Measurements from ENCODE around the gene EMC10. TPM values are rescaled to one million over a fixed set of nuclear protein-coding genes. Genes with fewer than 3 reads are reported as not detected.

Gene EMC10
- total RNA-seq, 1 experiment from 2014 or later: 200 TPM

DNA sequence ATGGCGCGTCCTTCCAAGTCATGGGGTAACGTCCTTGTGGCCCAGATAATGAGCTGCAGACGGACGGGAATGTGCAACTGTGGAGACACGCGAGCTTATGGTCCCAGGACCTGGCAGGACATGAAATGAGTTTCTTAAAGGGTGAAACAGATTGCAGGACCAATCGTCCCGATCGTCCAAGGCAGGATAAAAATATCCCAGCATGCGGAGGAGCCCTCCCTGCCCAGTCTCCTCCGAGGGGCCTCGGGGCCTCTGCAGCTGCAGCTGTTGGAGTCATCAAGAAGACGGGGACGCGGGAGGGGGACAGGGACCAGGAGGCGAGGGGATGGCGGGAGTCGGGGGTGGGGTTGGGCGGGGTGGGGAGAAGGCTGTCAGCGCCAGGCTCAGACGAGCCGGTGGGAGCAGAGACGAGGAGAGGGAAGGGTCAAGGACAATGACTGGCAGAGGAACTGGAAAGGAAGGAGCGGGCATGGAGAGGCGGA lies 14.7 kb downstream of the EMC10 start:
- Mint-ChIP-seq H3K4me3 (ENCODE audit: low read depth, unreplicated experiment) (no peak overlapping the region), H3K27ac (ENCODE audit: unreplicated experiment) (no peak overlapping the region), H3K4me1 (ENCODE audit: low read depth, unreplicated experiment) (peaks cover 13% of the 10 kb centered on the region), H3K9me3 (ENCODE audit: low read depth, unreplicated experiment) (no peaks in the 10 kb centered on the region), H3K27me3 (ENCODE audit: unreplicated experiment) (peaks cover 22% of the 10 kb centered on the region), H3K36me3 (ENCODE audit: insufficient read depth, unreplicated experiment) (peaks cover 14% of the 10 kb centered on the region)
- CTCF ChIA-PET: no interaction called here
- no TSS peak for BruUV-seq (replicated peaks)
- intact Hi-C loops (cut with micrococcal nuclease; ENCODE audit: unreplicated experiment): no loop called here
- TF ChIP-seq CTCF (IDR thresholded peaks at IDR 0.05; ENCODE audit: unreplicated experiment): no peak
- DNase-seq: no peak

- intact Hi-C loops (cut with micrococcal nuclease; ENCODE audit: unreplicated experiment): no loop called here
- TF ChIP-seq CTCF (IDR thresholded peaks at IDR 0.05; ENCODE audit: unreplicated experiment): no peak
- Mint-ChIP-seq H3K27ac (ENCODE audit: unreplicated experiment) (peak overlapping the region; percentile 25), H3K4me1 (ENCODE audit: low read depth, unreplicated experiment) (peaks cover 13% of the 10 kb centered on the region), H3K27me3 (ENCODE audit: unreplicated experiment) (peaks cover 22% of the 10 kb centered on the region), H3K36me3 (ENCODE audit: insufficient read depth, unreplicated experiment) (peaks cover 14% of the 10 kb centered on the region), H3K9me3 (ENCODE audit: low read depth, unreplicated experiment) (no peaks in the 10 kb centered on the region), H3K4me3 (ENCODE audit: low read depth, unreplicated experiment) (no peak overlapping the region)
- no TSS peak for BruUV-seq (replicated peaks)
- CTCF ChIA-PET: interaction anchor here (0.6 kb wide), 1 partner anchor 122 kb away, joined by 6 read pairs; no protein-coding TSS in a partner anchor
- DNase-seq: peak; percentile 38
Observed at GRCh38 chr19:50492303-50493052, 16.2 kb downstream of the EMC10 start.

DNA sequence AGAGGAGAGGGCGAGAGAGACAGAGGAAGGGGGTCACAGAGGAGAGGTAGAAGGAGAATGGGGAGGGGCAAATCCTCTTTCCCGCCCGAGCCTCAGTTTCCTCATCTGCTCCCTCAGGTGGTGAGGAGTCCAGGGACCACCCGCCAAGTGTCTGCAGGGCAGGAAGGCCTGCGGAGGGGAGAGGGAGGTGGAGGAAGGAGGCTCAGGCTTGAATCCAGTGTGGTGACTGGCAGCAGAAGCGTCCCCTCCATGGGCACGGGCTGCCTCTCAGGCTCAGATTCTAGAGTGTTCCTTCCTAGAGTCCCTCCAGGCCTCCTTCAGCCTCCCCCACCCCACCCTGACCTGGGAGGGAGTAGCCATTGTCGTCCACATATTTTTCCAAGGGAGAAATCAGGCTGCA lies 16.9 kb downstream of the EMC10 start:
- TF ChIP-seq CTCF (IDR thresholded peaks at IDR 0.05; ENCODE audit: unreplicated experiment): no peak
- Mint-ChIP-seq H3K27me3 (ENCODE audit: unreplicated experiment) (peaks cover 22% of the 10 kb centered on the region), H3K36me3 (ENCODE audit: insufficient read depth, unreplicated experiment) (peaks cover 14% of the 10 kb centered on the region), H3K27ac (ENCODE audit: unreplicated experiment) (no peak overlapping the region), H3K4me1 (ENCODE audit: low read depth, unreplicated experiment) (peaks cover 13% of the 10 kb centered on the region), H3K9me3 (ENCODE audit: low read depth, unreplicated experiment) (no peaks in the 10 kb centered on the region), H3K4me3 (ENCODE audit: low read depth, unreplicated experiment) (no peak overlapping the region)
- no TSS peak for BruUV-seq (replicated peaks)
- CTCF ChIA-PET: no interaction called here
- intact Hi-C loops (cut with micrococcal nuclease; ENCODE audit: unreplicated experiment): no loop called here
- DNase-seq: no peak

DNA sequence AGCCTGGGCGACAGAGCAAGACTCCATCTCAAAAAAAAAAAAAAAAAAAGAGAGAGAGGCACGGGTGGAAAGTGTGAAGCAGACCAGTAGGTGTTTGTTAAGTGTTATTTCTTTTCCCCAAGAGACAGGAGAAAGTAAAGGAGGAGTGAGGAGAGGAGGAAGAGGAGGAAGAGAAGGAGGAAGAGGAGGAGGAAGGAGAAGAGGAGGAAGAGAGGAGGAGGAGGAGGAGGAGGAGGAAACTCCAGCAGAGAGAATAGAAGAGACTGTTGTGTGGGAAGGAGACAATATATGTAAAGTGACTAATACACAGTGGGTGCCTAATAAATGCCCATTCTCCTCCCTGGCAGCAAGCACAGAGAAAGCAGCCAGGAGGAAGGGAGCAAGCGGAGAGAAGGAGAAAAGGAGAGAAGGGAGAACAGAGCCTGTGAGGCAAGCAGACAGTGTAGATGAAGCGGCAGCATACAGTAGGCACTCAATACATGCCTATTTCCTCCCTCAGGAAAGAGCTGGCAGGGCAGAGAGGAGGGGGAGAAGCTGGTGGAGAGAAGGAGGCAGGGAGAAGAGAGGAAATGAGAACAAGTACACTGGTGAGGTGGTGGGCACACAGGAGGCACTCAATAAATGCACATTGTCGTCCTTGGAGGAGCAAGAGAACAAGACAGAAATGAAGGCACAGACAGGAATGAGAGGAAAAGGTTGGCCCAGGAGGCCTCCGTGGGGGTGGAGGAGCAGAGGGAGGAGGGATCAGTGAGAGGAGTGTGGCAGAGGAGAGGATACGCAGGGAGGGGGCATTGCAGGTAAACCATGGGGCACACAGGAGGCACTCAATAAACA lies 18.1 kb downstream of the EMC10 start:
- Mint-ChIP-seq H3K27ac (ENCODE audit: unreplicated experiment) (no peak overlapping the region), H3K27me3 (ENCODE audit: unreplicated experiment) (peaks cover 22% of the 10 kb centered on the region), H3K36me3 (ENCODE audit: insufficient read depth, unreplicated experiment) (peaks cover 14% of the 10 kb centered on the region), H3K4me1 (ENCODE audit: low read depth, unreplicated experiment) (peaks cover 13% of the 10 kb centered on the region), H3K4me3 (ENCODE audit: low read depth, unreplicated experiment) (no peak overlapping the region), H3K9me3 (ENCODE audit: low read depth, unreplicated experiment) (no peaks in the 10 kb centered on the region)
- intact Hi-C loops (cut with micrococcal nuclease; ENCODE audit: unreplicated experiment): no loop called here
- no peak for TF ChIP-seq CTCF (IDR thresholded peaks at IDR 0.05; ENCODE audit: unreplicated experiment)
- no TSS peak for BruUV-seq (replicated peaks)
- CTCF ChIA-PET: interaction anchor here (0.6 to 0.7 kb wide), 2 partner anchors 111 to 382 kb away, joined by 4 read pairs; partner anchors contain the start of gene POLD1
- DNase-seq: no peak
